Right renal cortex interstitium (tissue), 3 donors: ENCODE results near the gene KCNC4. TPM values are rescaled to one million over a fixed set of nuclear protein-coding genes. Genes with fewer than 3 reads are reported as not detected.

Experiments
- DNase-seq, 3 donors: peaks; one replicate each; pipeline ENCODE4 v3.0.0-alpha.2; 2013; ENCODE audit warnings: low read depth in 3 of 3, low spot score in 2 of 3
- polyA plus RNA-seq, 3 donors: library from polyadenylated mRNA; unstranded; fragments of 120-200 nt; gene quantifications; one replicate each; pipeline ENCODE4 v1.2.1, GENCODE V29; 2013; ENCODE audit not compliant: insufficient read length in 3 of 3

The KCNC4 gene
- 1 to 10 TPM; 4.0 to 4.4 (median 4.3) TPM for polyA plus RNA-seq

DNA sequence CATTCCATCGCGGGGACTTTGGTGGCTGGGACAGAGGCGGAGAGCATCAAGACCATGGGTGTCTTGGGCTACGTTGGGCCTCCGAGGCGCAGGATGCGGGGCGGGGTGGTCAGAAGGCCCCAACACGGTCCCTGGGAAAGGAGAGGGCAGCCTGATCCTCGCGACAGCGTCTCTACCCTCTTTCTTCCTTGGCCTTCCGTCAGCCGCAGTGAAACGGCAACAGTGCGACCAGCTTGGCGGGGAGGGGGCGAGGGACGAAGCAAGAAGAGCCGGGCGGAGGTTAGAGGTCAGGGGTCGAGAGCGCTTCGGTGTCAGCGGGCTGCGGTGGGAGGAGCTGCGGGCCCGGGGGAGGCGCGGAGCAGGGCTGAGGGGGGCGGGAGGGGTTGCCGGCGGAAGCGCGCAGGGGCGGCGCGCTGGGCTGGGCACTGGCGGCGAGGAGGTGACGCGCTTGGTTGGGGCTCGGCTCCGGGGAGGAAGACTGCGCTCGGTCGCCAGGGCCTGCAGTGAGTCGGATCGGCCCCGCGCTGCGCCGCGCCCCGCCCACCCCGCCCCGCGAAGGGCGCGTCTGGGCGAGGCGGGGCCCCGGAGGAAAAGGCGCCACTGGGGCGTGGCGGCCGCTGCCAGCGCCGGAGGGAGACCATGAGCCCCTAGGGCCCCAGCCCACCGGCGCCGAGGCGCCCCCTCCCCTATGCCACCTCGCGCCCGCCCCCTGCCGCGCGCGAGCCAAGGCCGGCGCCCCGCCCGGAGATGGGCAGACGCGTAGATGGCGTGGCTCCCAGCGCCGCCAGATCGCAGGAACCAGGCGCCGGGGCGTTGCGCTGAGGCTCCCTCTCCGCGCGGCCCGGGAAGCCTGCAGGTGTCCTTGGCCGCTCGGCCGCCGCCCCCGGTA is at the start of gene KCNC4:
Gene KCNC4, plus strand, starts transcription at position 600 of the 889 bp plus-strand sequence. CDS start 1,186 bp downstream, outside the sequence.
- DNase-seq, result no peak

DNA sequence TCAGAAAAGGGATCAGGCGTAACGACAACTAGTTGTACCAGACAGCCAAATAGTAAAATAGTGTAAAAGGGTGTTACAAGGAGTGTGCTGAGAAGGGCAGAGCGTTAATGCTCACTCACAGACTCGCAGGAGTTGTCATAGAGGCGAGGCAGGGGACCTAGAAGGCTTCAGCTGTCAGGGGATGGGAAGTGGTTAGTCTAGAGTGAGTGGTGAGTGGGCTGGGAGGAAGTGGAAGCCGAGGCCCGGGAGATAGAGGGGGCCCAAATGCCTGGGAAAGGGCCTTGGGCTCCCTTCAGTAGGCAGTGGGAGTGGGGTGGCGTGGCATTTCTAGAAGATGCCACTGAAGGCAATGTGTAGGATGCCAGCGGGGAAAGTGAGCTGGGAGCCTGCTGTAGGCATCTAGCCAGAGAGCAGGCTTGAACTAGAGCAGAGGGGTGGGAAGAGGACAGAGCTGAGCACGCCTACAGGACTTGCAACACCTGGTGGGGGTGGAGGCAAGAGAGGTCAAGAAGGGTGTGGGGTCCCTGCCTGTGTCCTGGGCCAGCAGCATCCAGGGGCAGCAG is 49.5 kb upstream of the KCNC4 start:
- DNase-seq, result no peak

DNA sequence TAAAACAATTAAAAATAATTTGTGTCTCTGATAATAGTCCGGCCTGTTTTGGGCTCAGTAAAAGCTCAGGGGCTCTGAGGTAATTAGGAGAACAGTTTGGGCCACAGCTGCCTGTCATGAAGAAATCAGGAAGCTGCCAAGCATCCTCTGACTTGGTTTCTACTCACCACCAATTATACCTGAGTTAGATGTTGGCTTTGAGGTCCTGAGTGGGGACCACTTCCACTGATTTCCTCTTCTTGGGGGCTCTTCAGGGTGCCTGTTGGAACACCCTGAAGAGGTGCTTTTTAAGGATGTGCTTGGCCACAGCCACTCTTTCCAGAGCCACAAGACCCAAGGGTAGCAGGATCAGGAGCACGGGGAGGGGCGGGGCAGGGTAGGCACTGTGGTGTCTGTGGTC is 48.9 kb upstream of the KCNC4 start:
- DNase-seq, result no peak

DNA sequence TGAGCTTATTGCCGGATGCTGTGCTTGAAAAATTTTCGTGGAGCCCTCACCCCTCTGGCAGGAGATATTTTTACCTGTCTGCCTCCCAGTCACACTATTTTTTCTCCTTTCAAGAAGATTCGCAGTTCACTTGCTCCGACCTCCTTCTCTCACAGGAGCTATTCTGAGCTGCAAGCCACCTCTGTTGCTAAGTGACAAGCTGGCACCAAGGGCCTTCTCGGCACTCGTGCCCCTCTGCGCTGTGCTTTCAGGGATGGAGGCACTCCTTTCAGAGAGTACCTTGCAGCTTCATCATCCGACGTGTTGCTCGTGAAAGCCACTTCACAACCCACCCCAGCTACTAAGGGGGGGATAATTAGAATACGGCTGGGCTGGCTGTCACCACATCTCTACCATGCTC is 48.3 kb upstream of the KCNC4 start:
- DNase-seq, result no peak

DNA sequence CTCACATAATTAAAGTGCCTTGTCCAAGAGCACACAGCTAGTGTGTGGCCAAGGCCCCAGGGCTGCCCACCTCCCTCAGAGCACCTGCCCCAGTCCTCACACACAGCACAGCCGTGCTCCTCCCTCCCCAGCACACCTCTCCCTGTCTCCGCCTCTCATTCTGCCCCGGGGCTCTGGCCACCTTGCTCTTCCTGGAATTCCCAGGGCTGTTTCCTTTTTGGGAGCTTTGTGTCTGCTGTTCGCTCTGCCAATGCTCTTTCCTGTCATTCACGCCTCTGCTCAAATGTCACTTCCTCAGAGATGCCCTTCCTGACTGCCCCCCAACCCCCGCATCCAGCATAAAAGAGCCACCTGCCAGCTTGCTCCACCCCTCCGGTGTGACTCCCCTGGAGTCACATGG is 46.5 kb upstream of the KCNC4 start:
- no peak for DNase-seq

DNA sequence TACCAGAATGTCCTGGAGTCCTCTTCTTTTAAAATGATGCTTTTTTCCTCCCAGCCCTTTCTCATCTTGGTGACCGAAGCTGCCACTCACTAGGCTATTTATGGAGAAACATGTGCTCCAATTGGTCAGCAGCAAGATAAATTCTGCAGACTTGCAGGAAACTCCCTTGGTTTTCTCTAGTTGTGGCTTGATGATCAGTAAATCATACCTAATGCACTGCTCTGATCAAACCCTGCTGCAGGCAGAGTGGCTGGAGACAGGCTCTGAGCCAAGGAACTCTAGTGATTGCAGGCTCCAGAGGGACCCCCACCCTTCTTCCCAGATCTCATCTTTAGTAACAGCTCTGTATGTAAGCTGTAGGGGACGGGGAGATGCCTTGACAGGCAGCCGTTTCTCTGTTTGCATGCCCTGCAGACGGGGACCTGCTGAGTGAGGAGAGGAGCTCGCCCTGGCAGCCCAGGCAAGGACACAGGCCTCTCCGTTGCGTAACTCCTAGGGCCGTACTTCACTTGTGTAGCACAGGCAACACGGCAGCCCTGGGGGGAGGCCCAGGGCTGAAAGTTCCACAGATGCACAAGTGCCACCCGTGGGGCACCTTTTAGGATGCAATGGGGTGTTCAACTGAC is 45.3 kb upstream of the KCNC4 start:
- DNase-seq, result no peak

DNA sequence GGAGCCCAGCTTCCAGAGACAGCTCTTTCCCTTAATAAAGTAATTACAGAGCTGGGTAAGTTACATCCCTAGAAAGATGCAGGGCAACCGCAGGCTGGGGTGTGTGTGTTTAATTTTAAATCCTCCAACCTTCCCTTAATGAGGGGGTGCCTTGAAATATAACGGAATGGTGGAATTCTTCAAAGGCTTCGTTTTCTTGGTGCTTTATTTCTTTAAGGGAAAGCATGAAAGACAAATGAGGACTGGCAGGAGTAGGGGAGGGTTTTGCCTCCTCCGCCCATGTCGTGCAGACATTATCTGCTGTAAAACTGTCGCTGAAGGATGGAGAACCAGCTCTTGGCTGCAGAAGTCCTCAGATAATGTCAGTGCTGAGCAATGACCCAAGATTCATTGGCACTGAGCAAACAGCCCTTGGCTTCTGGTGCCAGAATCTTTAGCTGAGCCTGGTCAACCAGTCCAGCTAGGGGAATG is 44.3 kb upstream of the KCNC4 start:
- DNase-seq, result no peak

DNA sequence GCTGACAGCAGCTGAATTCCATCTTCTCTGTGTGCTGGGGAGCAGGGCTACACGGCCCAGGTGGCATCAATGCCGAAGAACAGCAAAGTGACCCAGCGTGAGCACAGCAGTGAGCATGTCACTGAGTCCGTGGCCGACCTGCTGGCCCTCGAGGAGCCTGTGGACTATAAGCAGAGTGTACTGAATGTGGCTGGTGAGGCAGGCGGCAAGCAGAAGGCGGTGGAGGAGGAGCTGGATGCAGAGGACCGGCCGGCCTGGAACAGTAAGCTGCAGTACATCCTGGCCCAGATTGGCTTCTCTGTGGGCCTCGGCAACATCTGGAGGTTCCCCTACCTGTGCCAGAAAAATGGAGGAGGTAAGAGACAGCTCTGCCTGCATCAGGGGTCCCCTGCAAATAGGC is 43.3 kb upstream of the KCNC4 start:
- DNase-seq, result no peak

DNA sequence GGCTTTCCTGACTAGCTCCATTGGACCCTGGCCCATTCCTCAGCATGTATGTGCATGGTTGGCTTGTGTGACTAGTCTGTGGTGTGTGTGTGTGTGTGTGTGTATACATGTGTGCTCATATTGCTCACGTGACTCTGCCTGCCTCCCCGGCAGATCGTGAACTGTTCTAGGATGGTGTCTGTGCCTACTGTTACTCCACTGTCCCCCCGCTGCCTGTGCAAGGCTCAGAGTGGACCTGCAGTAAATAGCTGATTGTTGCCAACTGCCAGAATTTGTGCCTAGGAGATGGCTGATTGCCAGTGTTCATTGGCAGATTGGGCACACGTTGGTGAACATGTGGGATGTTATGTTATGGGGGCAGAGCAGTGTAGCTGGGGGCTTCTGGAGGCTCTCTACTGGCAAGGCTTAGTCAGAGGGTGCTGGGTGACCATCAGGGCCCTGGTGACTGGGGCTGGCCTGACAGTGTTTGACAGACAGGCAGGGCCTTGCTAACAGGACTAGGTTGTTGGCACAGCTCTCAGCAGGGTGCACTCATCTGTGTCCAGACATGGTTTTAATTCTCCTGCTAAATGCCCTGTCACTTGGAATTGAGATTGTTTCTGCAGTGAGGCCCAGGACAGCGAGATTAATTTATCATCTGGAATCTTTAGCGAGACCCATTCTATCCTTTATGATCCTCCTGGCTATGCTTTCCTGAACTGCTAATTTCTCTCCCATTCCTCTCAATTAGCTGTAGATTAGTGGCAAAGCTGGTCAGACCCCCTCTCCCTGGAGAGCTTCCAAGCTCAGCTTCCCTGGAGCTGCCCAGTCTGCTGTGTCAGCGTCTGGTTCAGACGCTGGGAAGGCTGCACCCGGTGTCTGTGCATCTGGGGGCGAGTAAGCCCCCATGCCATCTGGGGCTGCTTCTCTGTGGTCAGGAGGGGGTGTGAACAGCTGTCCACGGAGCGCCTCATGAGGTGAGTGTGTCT is 39.1 kb upstream of the KCNC4 start:
- DNase-seq, result no peak

DNA sequence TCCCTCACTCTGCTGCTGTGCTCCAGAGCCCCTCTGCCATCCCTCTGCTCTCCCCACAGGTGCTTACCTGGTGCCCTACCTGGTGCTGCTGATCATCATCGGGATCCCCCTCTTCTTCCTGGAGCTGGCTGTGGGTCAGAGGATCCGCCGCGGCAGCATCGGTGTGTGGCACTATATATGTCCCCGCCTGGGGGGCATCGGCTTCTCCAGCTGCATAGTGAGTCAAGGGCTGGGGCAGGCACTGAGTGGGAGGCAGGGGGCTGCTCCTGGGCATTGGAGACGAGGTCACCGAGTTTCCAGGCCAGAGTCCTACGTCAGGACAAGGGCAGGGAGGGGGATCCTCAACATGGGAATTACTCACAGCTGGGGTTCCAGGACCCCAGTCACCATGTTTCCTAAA is 38.1 kb upstream of the KCNC4 start:
- no peak for DNase-seq

DNA sequence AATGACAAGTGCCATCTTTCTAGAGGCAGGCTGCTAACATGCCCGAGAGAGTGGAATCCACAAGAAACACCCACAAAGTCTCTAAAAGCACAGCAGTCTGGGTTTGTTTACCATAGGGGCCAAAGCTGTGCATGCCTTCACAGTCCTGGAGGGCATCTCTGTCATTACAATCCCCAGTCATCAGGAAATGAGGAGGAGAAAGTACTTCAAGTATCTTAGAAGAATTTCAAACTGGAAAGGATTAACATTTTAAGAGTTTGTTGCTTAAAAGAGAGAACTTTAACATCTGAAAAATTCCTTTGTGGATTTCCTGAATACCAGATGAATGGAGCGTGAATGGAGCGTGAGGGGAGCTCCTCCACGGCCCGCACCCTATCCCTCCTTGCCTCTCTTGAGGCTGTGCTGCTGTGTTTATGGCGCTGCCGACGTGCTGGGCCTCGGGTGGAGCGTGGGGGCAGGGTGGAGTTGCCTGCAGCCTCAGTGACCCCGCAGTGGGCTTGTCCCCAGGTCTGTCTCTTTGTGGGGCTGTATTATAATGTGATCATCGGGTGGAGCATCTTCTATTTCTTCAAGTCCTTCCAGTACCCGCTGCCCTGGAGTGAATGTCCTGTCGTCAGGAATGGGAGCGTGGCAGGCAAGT is 36.5 kb upstream of the KCNC4 start:
- no peak for DNase-seq

DNA sequence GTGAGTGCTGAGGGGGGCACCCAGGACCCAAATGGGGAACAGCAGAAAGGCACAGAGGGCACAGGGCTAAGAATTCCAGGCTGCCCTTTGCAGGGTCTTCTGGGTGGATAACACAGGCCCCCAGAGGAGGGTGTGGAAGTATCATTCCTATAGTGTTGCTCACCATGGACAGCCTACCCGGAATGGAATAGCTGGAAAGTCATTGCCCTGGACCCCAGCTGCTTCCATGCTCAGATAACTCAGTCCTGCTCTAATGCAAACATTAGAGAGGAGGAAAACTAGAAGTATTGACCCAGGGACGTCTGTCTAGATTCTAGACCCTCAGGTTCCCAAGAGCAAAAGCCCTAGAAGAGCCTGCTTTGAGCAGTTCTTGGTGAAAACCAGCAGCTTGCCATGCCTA is 35.2 kb upstream of the KCNC4 start:
- DNase-seq, result no peak

DNA sequence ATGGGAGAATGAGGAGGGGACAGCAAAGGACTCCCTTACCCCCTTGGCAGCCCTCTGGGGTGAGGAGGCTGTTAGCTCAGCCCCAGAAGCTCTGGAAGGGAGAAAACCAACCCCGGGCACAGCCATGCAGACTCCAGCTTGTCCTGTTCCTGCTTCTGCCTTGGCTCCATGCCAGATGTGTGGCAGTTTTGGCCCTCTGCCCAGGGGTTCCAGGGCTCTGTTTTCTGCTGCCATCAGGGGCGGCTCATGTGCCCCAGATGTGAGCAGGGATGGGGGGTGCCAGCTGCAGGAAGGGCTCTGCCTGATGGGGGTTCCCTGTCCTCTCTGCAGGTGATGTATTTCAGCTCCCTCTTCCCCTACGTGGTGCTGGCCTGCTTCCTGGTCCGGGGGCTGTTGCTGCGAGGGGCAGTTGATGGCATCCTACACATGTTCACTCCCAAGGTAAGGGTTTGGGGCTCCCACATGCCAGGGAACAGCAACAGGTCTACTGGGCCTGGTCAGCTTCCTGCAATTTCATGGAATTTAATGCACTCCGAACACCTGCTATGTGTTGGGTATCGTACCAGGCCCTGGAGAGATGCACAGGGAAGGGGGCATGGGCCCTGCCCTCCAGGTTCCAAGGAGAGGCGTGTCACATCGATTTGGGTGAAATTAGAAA is 33.7 kb upstream of the KCNC4 start:
- no peak for DNase-seq

DNA sequence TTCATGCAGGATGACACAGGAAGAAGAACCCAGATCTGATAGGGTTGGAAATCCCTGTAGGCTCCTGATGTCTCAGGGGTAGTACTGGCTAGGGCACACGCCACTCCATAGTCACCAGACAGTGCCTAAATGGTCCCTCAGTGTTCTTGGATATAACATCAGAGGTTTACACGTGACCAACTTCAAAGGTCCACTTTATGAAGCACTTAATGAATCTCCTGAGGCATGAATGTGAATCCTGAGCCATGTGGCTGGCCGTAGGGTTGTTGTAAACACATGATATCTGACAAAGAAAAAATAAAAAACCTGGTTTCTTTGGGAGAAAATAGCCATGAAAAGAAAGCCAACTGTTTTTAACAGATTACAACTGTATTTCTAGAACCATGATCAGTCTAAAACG is 32.3 kb upstream of the KCNC4 start:
- no peak for DNase-seq

DNA sequence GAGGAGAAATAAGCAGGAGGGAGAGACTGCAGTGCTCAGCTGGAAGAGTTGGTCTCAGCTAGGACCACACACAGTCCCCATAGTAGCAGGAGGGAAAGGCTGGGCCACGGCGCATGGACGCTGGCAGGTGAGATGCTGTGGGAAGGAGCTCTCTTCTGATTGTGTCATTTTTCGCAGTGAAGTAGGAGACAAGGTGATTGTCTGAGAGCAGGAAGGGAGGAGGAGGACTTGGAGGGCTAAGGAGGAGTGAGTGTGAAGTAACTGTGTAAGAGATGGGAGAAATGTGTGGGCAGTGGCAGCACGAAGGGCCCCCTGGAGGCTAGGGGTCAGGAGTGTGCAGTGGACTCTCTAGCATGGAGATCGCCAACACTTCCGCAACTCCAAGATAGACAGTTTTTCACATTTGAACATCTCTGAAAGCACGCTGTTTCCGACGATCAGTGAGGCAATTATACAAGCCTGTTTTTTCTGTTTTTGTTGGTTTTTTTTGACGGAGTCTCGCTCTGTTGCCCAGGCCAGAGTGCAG is 26.4 kb upstream of the KCNC4 start:
- DNase-seq, result no peak

DNA sequence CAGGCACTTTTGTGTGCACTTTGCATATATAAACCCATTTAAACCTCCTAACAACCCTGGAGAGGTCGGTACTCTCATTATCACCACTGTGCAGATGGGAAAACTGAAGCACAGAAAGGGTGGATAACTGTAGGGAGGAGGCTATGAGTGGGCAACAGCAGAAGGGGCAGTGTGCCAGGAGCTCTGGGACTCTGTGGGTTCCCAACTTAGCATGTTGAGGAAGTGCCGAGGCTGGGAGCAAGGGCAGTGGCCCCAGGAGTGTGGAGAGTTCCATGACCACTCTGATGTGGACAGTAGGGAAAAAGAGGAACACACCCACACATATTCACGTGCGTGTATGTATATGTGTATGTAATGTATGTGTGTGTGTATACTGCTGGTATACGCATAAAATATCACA is 25.7 kb upstream of the KCNC4 start:
- DNase-seq, result no peak

DNA sequence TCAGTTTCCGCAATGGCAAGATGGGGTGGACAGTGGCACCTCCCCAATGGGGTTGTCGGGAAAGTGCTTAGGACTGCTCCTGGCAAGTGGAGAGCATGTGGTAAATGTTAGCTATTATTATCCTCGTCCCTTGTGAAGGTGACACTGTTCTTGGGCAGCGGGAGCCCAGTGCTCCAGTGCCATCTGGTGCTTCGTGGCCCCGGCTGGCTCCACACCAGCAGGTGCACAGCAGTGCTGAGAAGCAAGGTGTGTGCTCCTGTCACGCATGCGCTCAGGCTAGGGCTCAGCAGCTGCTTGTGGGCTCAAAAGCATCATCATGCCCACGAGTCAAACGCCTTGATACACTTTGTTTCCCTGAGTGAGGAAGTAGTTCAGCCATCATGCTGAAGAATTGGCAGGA is 24.9 kb upstream of the KCNC4 start:
- DNase-seq, result no peak

DNA sequence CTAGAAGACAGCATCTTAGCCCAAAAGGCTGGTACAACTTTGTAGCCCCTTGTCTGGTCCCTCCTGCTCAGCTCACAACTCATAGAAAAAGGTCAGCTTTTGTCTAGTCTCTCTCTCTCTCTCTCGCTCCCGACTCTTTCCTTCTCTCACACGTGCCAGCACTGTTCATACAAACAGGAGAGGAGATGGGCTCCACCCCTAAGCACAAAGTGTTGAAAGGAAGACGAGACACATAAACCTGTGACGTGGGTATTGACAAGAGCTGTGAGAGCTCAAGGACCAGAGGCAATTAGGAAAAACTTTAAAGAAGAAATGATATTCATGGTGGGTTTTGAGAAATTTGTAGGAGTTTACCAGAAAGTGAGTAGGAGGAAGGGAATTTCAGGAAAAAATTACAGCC is 23.6 kb upstream of the KCNC4 start:
- no peak for DNase-seq

DNA sequence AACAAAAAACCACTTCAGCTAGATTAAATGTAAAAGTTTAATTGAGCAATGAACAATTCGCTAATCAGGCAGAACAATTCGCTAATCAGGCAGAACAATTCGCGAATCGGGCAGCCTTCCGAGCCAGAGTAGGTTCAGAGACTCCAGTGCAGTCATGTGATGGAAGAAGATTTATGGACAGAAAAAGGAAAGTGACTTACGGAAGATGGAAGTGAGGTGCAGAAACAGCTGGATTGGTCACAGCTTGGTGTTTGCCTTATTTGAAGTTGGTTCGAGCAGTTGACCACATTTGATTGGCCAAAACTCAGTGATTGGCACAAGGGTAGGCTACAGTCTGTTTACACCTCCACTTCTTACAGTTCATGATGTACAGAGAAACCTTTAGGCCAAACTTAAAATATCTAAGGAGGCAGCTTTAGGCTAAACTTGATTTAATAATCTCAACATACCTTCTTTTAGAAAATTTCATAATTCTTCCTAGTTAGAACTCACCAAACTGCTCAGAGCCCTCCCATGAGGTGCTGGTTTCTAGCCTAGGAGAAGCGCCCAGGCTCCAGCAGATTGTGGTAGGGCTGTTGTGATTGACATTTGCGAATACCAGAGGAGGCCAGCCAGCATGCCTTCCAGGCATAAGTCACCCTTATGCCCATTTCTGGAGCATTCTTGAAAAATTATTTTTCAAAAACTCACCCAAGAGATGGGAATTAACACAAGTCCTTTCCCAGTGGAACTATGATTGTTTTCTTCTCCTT is 22.8 kb upstream of the KCNC4 start:
- no peak for DNase-seq
